Mucosa of descending colon (tissue), 3 donors: ENCODE results near the gene SWAP70. TPM values are rescaled to one million over a fixed set of nuclear protein-coding genes. Genes with fewer than 3 reads are reported as not detected.

Source experiments
- ATAC-seq: fragments of 200-7000 bp; cut with Tn5 transposase; one replicate; pipeline ENCODE4 v1.9.1; 2020; ENCODE audit warnings: mild to moderate bottlenecking, moderate library complexity
- DNase-seq, 3 donors: peaks; one replicate each; pipeline ENCODE4 v3.0.0-alpha.2; 2020
- H3K36me3 ChIP-seq: fragments of 200-600 bp; one replicate; pipeline ENCODE4 v1.8.0; 2021; ENCODE audit warnings: low read depth, mild to moderate bottlenecking
- H3K4me1 ChIP-seq: fragments of 200-600 bp; one replicate; pipeline ENCODE4 v1.8.0; 2021; ENCODE audit warnings: low read depth, mild to moderate bottlenecking
- H3K4me3 ChIP-seq: fragments of 200-600 bp; one replicate; pipeline ENCODE4 v1.8.0; 2021; ENCODE audit warnings: mild to moderate bottlenecking
- H3K9me3 ChIP-seq: fragments of 200-600 bp; one replicate; pipeline ENCODE4 v1.8.0; 2021; ENCODE audit warnings: mild to moderate bottlenecking
- CTCF ChIP-seq: fragments of 200-600 bp; IDR thresholded peaks from one replicate; pipeline ENCODE4 v1.8.0; 2022; ENCODE audit warnings: antibody characterized with exemption, mild to moderate bottlenecking
- intact Hi-C, 2 donors: fragments of 100-400 bp; cut with DNase I in 1 of 2; cut with micrococcal nuclease in 1 of 2; formaldehyde crosslinking; loops; one replicate each; pipeline versions ENCODE4 v1.11.0 to v1.11.1; 2022; cut with DNase I, micrococcal nuclease
- total RNA-seq, 3 donors: library from RNA; stranded (reverse); fragmentation: NEBNext Ultra II Directional in 2 of 3; extraction: Animal tissue kit (Norgen Biotek cat#: 25700) in 2 of 3; gene quantifications; one replicate each; pipeline versions ENCODE4 v1.2.1 to v1.2.4, GENCODE V29; 2021 to 2023
- donor health status: DM: no; HTN: no; CAD: no; lungs with moderate emphysema.
- donor health status: DM: no; HTN: no; CAD: no.
- donor health status: DM: no; HTN: yes; CAD: no.

Gene SWAP70
- total RNA-seq, 3 donors from 2014 or later, result 16.0 to 29.1 (median 19.7) TPM

- Histone ChIP-seq H3K36me3 (no peaks in the 10 kb centered on the region), H3K9me3 (no peaks in the 10 kb centered on the region), H3K4me1 (no peaks in the 10 kb centered on the region), H3K4me3 (no peak overlapping the region)
- intact Hi-C loops, result loop anchor here in 1 of 2 donors (10.0 kb wide), 1 partner anchor 509 kb away; no protein-coding TSS in a partner anchor
- no peak for TF ChIP-seq CTCF
- ATAC-seq (no peak), DNase-seq (no peak)
Observed at GRCh38 chr11:9625728-9626127, 38.1 kb upstream of the SWAP70 start.

- DNase-seq (no peak), ATAC-seq (no peak)
- no peaks in the 10 kb centered on the region for H3K4me1 ChIP-seq
- H3K4me3 ChIP-seq, result no peak overlapping the region
- intact Hi-C loops, result loop anchor here in 1 of 2 donors (10.0 kb wide), 1 partner anchor 508 kb away; no protein-coding TSS in a partner anchor
- H3K36me3 ChIP-seq, result no peaks in the 10 kb centered on the region
- H3K9me3 ChIP-seq, result no peaks in the 10 kb centered on the region
- TF ChIP-seq CTCF, result no peak
Observed at GRCh38 chr11:9626496-9627394, 37.1 kb upstream of the SWAP70 start.

GRCh38 chr11:9629064-9629463 lies 34.8 kb upstream of the SWAP70 start:
- no peak for ATAC-seq
- intact Hi-C loops, result loop anchor here in 1 of 2 donors (10.0 kb wide), 1 partner anchor 506 kb away; no protein-coding TSS in a partner anchor
- DNase-seq, result no peak
- TF ChIP-seq CTCF, result no peak
- Histone ChIP-seq H3K9me3 (no peaks in the 10 kb centered on the region), H3K4me1 (no peaks in the 10 kb centered on the region), H3K4me3 (no peak overlapping the region), H3K36me3 (no peaks in the 10 kb centered on the region)

GRCh38 chr11:9633679-9634078 lies 30.2 kb upstream of the SWAP70 start:
- no peak for DNase-seq
- Histone ChIP-seq H3K36me3 (no peaks in the 10 kb centered on the region), H3K4me1 (no peaks in the 10 kb centered on the region), H3K4me3 (no peak overlapping the region), H3K9me3 (no peaks in the 10 kb centered on the region)
- no peak for ATAC-seq
- no peak for TF ChIP-seq CTCF
- intact Hi-C loops, result no loop called here

GRCh38 chr11:9636691-9637090 lies 27.2 kb upstream of the SWAP70 start:
- TF ChIP-seq CTCF, result no peak
- intact Hi-C loops, result no loop called here
- no peak for DNase-seq

More at GRCh38 chr11:9636691-9637090, 27.2 kb upstream of the SWAP70 start:
- no peak for ATAC-seq
- Histone ChIP-seq H3K36me3 (no peaks in the 10 kb centered on the region), H3K9me3 (no peaks in the 10 kb centered on the region), H3K4me3 (no peak overlapping the region), H3K4me1 (no peaks in the 10 kb centered on the region)
